H1 (cell line): Measurements from ENCODE around the gene GALNT11. TPM values are rescaled to one million over a fixed set of nuclear protein-coding genes. Genes with fewer than 3 reads are reported as not detected.
"Not testable (repeated sequence)": the region's sequence is repeated elsewhere in the genome, so short reads cannot be mapped to it uniquely, and the experiment has no call there.

Experiments
- CTCF ChIA-PET: fragments of 300-600 bp; sonication (Branson Sonifier 250); formaldehyde crosslinking; loops from one replicate; lab custom pipeline; 2021; ENCODE audit not compliant: partially characterized antibody; lab: Charles Lee
- POLR2A ChIA-PET: fragments of 300-600 bp; sonication (Branson Sonifier 250); formaldehyde crosslinking; loops from one replicate; lab custom pipeline; 2021; ENCODE audit warnings: inconsistent platforms; ENCODE audit not compliant: partially characterized antibody; lab: Charles Lee
- DNase-seq, 2 experiments: peaks; one replicate each; pipeline versions ENCODE4 v3.0.0 to v3.0.0-alpha.2; 2010 to 2022; ENCODE audit warnings: low spot score in 2 of 2, low read depth in 1 of 2, mixed read lengths in 1 of 2
- FAIRE-seq: peaks from 2 replicates; lab custom pipeline; 2011; peaks lifted over from hg19 to GRCh38; lab: Jason Lieb, UNC
- H2AFZ ChIP-seq: 2 replicates; pipeline ENCODE4 v1.8.1; 2012; ENCODE audit warnings: low read length, inconsistent platforms
- H2AK5ac ChIP-seq: 2 replicates; pipeline ENCODE4 v1.6.1; 2013; ENCODE audit warnings: low read depth, low read length
- H2BK120ac ChIP-seq: replicated peaks from 2 replicates; pipeline ENCODE3; 2013; ENCODE audit warnings: low read depth, low read length, inconsistent platforms
- H2BK12ac ChIP-seq: 2 replicates; pipeline ENCODE4 v1.6.1; 2013; ENCODE audit warnings: low read depth, low read length
- H2BK15ac ChIP-seq: 2 replicates; pipeline ENCODE4 v1.6.1; 2013; ENCODE audit warnings: low read length
- H2BK20ac ChIP-seq: 2 replicates; pipeline ENCODE4 v1.6.1; 2013; ENCODE audit warnings: low read length
- H2BK5ac ChIP-seq: 2 replicates; pipeline ENCODE4 v1.6.1; 2013; ENCODE audit warnings: low read depth, low read length
- H3K14ac ChIP-seq: 2 replicates; pipeline ENCODE4 v1.6.1; 2013; ENCODE audit warnings: inconsistent platforms; ENCODE audit not compliant: insufficient read length
- H3K18ac ChIP-seq: 2 replicates; pipeline ENCODE4 v1.6.1; 2013; ENCODE audit warnings: low read length; ENCODE audit errors: extremely low read depth
- H3K23ac ChIP-seq: 2 replicates; pipeline ENCODE4 v1.6.1; 2013; ENCODE audit warnings: inconsistent platforms; ENCODE audit not compliant: insufficient read length
- H3K23me2 ChIP-seq: 2 replicates; pipeline ENCODE4 v1.6.1; 2013; ENCODE audit warnings: low read depth, low read length
- H3K27ac ChIP-seq: 2 replicates; pipeline ENCODE4 v1.6.1; 2011; ENCODE audit warnings: low read depth, low read length, inconsistent platforms
- H3K27me3 ChIP-seq, 4 experiments: replicated peaks in 1 of 4; 1 replicate in 1 of 4; 2 replicates in 3 of 4; pipeline versions ENCODE4 v1.6.1 to v1.8.1; 2011 to 2013; ENCODE audit warnings: low read length in 3 of 4, mild to moderate bottlenecking in 3 of 4, inconsistent platforms in 2 of 4, mixed read lengths in 2 of 4, moderate library complexity in 1 of 4; ENCODE audit not compliant: control insufficient read depth in 3 of 4, insufficient read depth in 3 of 4; ENCODE audit errors: extremely low read depth in 1 of 4
- H3K36me3 ChIP-seq, 4 experiments: 2 replicates each; pipeline versions ENCODE4 v1.6.1 to v1.8.1; 2011 to 2013; ENCODE audit warnings: mild to moderate bottlenecking in 4 of 4, low read length in 3 of 4, moderate library complexity in 2 of 4, control low read depth in 1 of 4, inconsistent platforms in 1 of 4; ENCODE audit not compliant: insufficient read depth in 4 of 4, control insufficient read depth in 2 of 4
- H3K4ac ChIP-seq: replicated peaks from 2 replicates; pipeline ENCODE3; 2013; ENCODE audit warnings: low read length, low read depth, mixed read lengths, inconsistent platforms; ENCODE audit not compliant: insufficient read length
- H3K4me1 ChIP-seq, 4 experiments: replicated peaks in 1 of 4; 1 replicate in 1 of 4; 2 replicates in 3 of 4; pipeline versions ENCODE4 v1.6.1 to v1.8.1; 2011 to 2013; ENCODE audit warnings: low read length in 3 of 4, inconsistent platforms in 2 of 4, mixed read lengths in 1 of 4; ENCODE audit not compliant: insufficient read depth in 4 of 4, control insufficient read depth in 3 of 4
- H3K4me2 ChIP-seq, 2 experiments: 2 replicates each; pipeline versions ENCODE4 v1.6.1 to v1.8.1; 2011 to 2013; ENCODE audit warnings: low read depth in 2 of 2, low read length in 2 of 2, control low read depth in 1 of 2, inconsistent platforms in 1 of 2, mild to moderate bottlenecking in 1 of 2; ENCODE audit not compliant: insufficient read depth in 1 of 2
- H3K4me3 ChIP-seq, 4 experiments: fragments of 200-600, 300-600 bp in 1 of 4; sonication (generic), shearing (Covaris generic), sonication (Bioruptor Twin) in 1 of 4; 2 replicates each; pipeline versions ENCODE4 v1.5.1 to v1.8.1; 2011 to 2016; ENCODE audit warnings: low read length in 4 of 4, low read depth in 3 of 4, control low read depth in 2 of 4, inconsistent platforms in 2 of 4, mild to moderate bottlenecking in 2 of 4, mixed read lengths in 1 of 4, moderate library complexity in 1 of 4; ENCODE audit not compliant: insufficient read depth in 2 of 4; ENCODE audit errors: extremely low read depth in 1 of 4
- H3K56ac ChIP-seq: replicated peaks from 2 replicates; pipeline ENCODE3; 2013; ENCODE audit warnings: low read depth, mild to moderate bottlenecking, mixed read lengths, low read length, inconsistent platforms; ENCODE audit not compliant: insufficient read length
- H3K79me1 ChIP-seq: 2 replicates; pipeline ENCODE4 v1.6.1; 2013; ENCODE audit warnings: low read depth, low read length, control low read depth
- H3K79me2 ChIP-seq, 2 experiments: 2 replicates each; pipeline versions ENCODE4 v1.6.1 to v1.8.1; 2012 to 2013; ENCODE audit warnings: low read length in 2 of 2, mild to moderate bottlenecking in 2 of 2, inconsistent platforms in 1 of 2; ENCODE audit not compliant: insufficient read depth in 2 of 2, control insufficient read depth in 1 of 2
- H3K9ac ChIP-seq, 4 experiments: replicated peaks in 1 of 4; 1 replicate in 1 of 4; 2 replicates in 3 of 4; pipeline versions ENCODE4 v1.6.1 to v1.8.1; 2011 to 2013; ENCODE audit warnings: low read depth in 3 of 4, low read length in 3 of 4, control low read depth in 2 of 4, mild to moderate bottlenecking in 2 of 4, moderate library complexity in 2 of 4, inconsistent platforms in 1 of 4; ENCODE audit errors: extremely low read depth in 1 of 4
- H3K9me3 ChIP-seq, 2 experiments: 2 replicates each; pipeline versions ENCODE4 v1.6.1 to v1.8.1; 2012 to 2013; ENCODE audit warnings: mild to moderate bottlenecking in 2 of 2, moderate library complexity in 2 of 2, control low read depth in 1 of 2, inconsistent platforms in 1 of 2, low read depth in 1 of 2, low read length in 1 of 2, mixed read lengths in 1 of 2; ENCODE audit not compliant: insufficient read depth in 2 of 2
- H4K20me1 ChIP-seq, 2 experiments: replicated peaks in 1 of 2; 2 replicates each; pipeline versions ENCODE3 to v1.8.1; 2011 to 2013; ENCODE audit warnings: inconsistent platforms in 2 of 2, low read length in 2 of 2, mild to moderate bottlenecking in 1 of 2; ENCODE audit not compliant: insufficient read depth in 2 of 2, control insufficient read depth in 1 of 2
- H4K5ac ChIP-seq: 2 replicates; pipeline ENCODE4 v1.6.1; 2013; ENCODE audit warnings: low read length, low read depth, mixed read lengths, inconsistent platforms; ENCODE audit not compliant: insufficient read length
- H4K8ac ChIP-seq: 2 replicates; pipeline ENCODE4 v1.8.0; 2013; ENCODE audit warnings: mild to moderate bottlenecking, moderate library complexity, low read length, inconsistent platforms; ENCODE audit not compliant: insufficient read depth; ENCODE audit errors: extremely low read depth
- H4K91ac ChIP-seq: replicated peaks from 2 replicates; pipeline ENCODE3; 2013; ENCODE audit warnings: low read length, mixed read lengths, inconsistent platforms; ENCODE audit not compliant: insufficient read length
- WGBS, 2 experiments: shearing (Covaris generic) in 1 of 2; methylation state at CpG; one replicate each; pipeline versions ENCODE4 v1.1.6 to v1.1.7; 2013 to 2015; ENCODE audit warnings: low lambda C conversion rate in 2 of 2, mixed read lengths in 2 of 2, inconsistent platforms in 1 of 2, low coverage in 1 of 2, missing lambda C conversion rate in 1 of 2; ENCODE audit not compliant: insufficient replicate concordance in 2 of 2, insufficient coverage in 1 of 2, insufficient read length in 1 of 2; ENCODE audit errors: extremely low coverage in 1 of 2, missing lambda C conversion rate in 1 of 2; 5-methylcytosine and 5-hydroxymethylcytosine counted together
- polyA plus RNA-seq, 7 experiments: library from polyadenylated mRNA; depleted of rRNA in 3 of 7; stranded (reverse) in 5 of 7; unstranded in 2 of 7; fragments of >200 nt in 5 of 7; fragments of 200-250 nt in 2 of 7; gene quantifications; 1 replicate in 5 of 7; 2 replicates in 1 of 7; 4 replicates in 1 of 7; pipeline versions ENCODE4 v1.2.1 to v1.2.3, GENCODE V29; 2011 to 2013; ENCODE audit warnings: missing spikeins in 2 of 7, mixed read lengths in 2 of 7
- total RNA-seq: library from RNA; stranded (reverse); fragmentation: NEBNext Ultra II Directional; extraction: Animal tissue kit (Norgen Biotek cat#: 25700); gene quantifications from 2 replicates; pipeline ENCODE4 v1.2.1, GENCODE V29; 2021

The GALNT11 gene
- total and polyA plus RNA-seq, 2 of the 8 experiments (the other 6 are each of a cell fraction or from before 2014, with no cell fraction given), result 20.5 to 23.2 TPM

DNA sequence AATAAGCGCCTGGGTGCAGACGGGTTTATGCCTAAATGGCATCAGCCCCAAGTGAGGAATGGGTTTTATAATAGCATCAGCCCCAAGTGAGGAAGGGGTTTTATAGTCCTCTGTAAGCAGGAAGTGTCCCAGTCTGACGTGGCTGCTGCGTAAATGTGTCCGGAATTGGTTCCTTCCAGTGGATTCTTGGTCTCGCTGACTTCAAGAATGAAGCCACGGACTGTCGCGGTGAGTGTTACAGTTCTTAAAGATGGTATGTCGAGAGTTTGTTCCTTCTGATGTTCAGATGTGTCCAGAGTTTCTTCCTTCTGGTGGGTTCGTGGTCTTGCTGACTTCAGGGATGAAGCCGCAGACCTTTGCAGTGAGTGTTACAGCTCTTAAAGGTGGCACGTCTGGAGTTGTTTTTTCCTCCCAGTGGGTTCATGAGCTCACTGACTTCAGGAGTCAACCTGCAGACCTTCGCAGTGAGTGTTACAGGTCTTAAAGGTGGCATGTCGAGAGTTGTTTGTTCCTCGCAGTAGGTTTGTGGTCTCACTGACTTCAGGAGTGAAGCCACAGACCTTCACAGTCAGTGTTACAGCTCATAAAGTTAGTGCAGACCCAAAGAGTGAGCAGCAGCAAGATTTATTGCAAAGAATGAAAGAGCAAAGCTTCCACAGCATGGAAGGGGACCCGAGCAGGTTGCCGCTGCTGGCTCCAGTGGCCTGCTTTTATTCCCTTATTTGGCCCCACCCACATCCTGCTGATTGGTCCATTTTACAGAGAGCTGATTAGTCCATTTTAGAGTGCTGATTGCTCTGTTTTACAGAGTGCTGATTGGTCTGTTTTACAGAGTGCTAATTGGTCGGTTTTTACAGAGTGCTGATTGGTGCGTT, 2.3 kb downstream of the GALNT11 start:
- POLR2A ChIA-PET, H3K27ac ChIP-seq, H3K4ac ChIP-seq, H3K4me2 ChIP-seq, H3K27me3 ChIP-seq, H2BK20ac ChIP-seq, H3K14ac ChIP-seq, H3K18ac ChIP-seq, H2AFZ ChIP-seq, H3K79me2 ChIP-seq, H2BK120ac ChIP-seq, H4K8ac ChIP-seq, H4K91ac ChIP-seq, H2BK5ac ChIP-seq, H3K79me1 ChIP-seq, H2BK15ac ChIP-seq, H3K56ac ChIP-seq, DNase-seq, H3K23ac ChIP-seq, H4K20me1 ChIP-seq, H3K4me1 ChIP-seq, H4K5ac ChIP-seq, H3K36me3 ChIP-seq, H3K9ac ChIP-seq, H2BK12ac ChIP-seq, H3K4me3 ChIP-seq, FAIRE-seq, H3K9me3 ChIP-seq, H2AK5ac ChIP-seq, H3K23me2 ChIP-seq: not testable (repeated sequence)
- CTCF ChIA-PET, result interaction anchor here (0.9 to 2.8 kb wide), 7 partner anchors 39 to 244 kb away, joined by 3 to 8 read pairs (median 3); no protein-coding TSS in a partner anchor
- 90% methylated on average over 20 of the region's 20 CpGs; no CpG with 5 or more reads in 1 of the 2 experiments for WGBS, 2 experiments
